Measurements from ENCODE around the gene CCBE1. TPM values are rescaled to one million over a fixed set of nuclear protein-coding genes. Genes with fewer than 3 reads are reported as not detected.
A peak's percentile ranks its signal among the peaks of the same experiment; 100 is the strongest.
"Not testable (repeated sequence)": the region's sequence is repeated elsewhere in the genome, so short reads cannot be mapped to it uniquely, and the experiment has no call there.

The CCBE1 gene
- 10 to 100 TPM in 2 of 4 donors, 1 to 10 TPM in 2; 1.3 to 30.2 (median 8.0) TPM for total RNA-seq

DNA sequence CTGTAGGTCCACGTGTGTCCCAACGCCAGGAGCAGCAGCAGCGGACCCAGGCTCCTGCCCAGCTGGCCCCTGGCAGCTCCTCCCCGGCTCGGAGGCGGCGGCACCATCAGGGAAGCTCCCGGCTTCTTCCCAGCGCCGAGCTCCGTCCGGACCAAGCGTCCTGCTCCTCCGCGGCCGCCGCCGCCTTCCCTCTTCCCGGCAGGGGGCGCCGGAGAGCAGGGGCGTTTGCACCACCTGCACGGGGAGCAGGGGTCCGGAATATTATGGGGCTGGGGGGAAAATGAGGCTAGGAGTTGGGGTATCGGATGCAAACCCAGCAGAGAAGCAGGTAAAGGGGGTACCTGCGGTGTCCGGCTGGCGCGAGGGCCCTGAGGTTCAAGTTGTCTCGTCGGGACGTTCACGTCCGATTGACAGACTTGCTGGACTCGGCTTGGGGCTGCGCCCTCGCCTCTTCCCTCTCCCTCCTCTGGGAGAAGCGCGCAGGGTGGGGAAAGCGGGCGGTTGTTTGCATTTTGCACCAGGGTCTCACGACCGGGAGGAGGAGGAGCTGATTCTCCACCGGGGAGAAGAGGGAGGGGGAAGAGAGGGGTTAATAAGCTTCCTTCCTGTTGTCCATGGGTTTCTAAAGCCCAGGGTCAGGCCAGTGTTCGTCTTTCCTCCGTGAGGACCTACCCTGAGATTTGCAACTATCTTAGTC, at the start of gene CCBE1:
Gene CCBE1, minus strand, starts transcription at position 188 of the 697 bp plus-strand sequence.
- ATAC-seq (ENCODE audit: low FRiP score) (peak; percentile 75), DNase-seq (ENCODE audit: low spot score) (peak; percentile 56)
- TF ChIP-seq, protein P1, sequence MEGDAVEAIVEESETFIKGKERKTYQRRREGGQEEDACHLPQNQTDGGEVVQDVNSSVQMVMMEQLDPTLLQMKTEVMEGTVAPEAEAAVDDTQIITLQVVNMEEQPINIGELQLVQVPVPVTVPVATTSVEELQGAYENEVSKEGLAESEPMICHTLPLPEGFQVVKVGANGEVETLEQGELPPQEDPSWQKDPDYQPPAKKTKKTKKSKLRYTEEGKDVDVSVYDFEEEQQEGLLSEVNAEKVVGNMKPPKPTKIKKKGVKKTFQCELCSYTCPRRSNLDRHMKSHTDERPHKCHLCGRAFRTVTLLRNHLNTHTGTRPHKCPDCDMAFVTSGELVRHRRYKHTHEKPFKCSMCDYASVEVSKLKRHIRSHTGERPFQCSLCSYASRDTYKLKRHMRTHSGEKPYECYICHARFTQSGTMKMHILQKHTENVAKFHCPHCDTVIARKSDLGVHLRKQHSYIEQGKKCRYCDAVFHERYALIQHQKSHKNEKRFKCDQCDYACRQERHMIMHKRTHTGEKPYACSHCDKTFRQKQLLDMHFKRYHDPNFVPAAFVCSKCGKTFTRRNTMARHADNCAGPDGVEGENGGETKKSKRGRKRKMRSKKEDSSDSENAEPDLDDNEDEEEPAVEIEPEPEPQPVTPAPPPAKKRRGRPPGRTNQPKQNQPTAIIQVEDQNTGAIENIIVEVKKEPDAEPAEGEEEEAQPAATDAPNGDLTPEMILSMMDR (IDR thresholded peaks at IDR 0.05): peak in 1 of 3 donors; percentile 27

DNA sequence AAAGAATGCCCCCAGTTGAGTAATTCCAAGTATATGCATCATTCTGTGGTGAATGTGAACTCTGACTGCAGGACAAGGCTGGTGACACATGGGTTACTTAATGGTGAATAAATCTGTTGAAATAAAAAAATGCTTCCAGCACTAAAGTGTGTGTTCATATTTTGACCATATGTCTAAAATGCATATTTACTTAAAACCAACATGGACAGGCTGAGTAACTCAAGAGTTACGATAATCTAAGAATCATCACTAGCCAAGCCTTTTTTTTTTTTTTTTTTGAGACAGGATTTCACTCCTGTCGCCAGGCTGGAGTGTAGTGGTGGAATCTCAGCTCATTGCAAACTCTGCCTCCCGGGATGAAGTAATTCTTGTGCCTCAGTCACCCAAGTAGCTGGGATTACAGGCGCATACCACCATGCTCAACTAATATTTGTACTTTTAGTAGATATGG, 47.1 kb upstream of the CCBE1 start:
- ATAC-seq (ENCODE audit: low FRiP score) (no peak), DNase-seq (ENCODE audit: low spot score) (no peak)
- TF ChIP-seq, protein P1 (IDR thresholded peaks at IDR 0.05): no peak

- DNase-seq (ENCODE audit: low spot score) (no peak), ATAC-seq (ENCODE audit: low FRiP score) (no peak)
- TF ChIP-seq, protein P1 (IDR thresholded peaks at IDR 0.05): no peak
These were observed 46.3 kb upstream of the CCBE1 start for GRCh38 chr18:59743566-59743965.

DNA sequence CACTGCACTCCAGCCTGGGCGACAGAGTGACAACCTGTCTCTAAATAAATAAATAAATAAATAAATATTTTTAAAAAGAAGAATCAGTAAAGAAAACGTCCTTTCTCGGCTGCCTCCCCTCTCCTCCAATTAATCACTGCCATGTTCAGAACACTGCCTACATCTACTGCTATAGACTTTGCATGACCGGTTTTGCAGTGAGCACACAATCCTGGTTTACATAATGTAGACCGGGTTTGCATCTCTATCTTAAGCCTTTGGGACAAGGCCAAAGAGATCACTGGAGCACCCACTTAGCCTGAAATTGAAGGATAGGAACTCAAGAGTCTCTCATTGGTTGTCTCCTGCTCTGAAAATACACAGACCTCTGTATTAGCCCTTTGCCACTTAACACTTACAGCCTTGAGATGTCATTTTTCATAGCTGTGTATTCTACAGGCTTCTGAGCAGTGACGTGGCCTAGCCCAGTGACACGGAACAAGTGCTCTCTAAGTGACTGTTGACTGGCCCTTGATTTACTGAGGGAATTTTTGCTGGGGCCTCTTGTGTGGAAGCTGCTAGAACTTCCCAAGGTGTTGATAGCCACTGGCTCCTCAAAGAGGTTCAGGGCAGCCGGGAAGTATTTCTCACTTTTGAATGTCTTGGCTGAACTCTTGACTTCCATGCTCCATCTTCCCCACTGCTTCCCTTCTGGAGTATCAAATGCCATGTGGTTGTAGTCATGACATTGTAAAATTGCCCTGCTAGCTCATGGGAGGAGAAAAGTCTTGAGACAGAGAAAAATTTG, 45.3 kb upstream of the CCBE1 start:
- ATAC-seq (ENCODE audit: low FRiP score) (no peak), DNase-seq (ENCODE audit: low spot score) (no peak)
- TF ChIP-seq, protein P1 (IDR thresholded peaks at IDR 0.05): no peak

DNA sequence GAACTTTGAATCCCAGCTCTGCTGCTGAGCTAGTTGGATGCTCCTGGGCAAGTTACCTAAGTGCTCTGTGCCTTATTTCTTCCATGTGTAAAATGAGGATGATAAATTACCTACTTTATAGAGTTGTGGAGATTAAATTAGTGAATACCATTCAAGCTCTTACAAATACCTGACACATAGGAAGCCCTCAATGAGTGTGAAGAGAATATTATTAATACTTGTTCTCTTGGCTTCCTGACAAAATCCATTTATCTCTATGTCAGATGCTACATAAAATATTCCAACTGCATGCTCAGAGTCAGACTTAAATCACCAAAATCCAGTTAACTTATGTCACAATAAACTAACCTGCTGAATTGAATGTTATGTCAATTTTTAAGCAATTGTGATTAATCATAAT, 42.9 kb upstream of the CCBE1 start:
- no peak for DNase-seq (ENCODE audit: low spot score)
- TF ChIP-seq, protein P1 (IDR thresholded peaks at IDR 0.05): no peak
- ATAC-seq (ENCODE audit: low FRiP score): no peak

DNA sequence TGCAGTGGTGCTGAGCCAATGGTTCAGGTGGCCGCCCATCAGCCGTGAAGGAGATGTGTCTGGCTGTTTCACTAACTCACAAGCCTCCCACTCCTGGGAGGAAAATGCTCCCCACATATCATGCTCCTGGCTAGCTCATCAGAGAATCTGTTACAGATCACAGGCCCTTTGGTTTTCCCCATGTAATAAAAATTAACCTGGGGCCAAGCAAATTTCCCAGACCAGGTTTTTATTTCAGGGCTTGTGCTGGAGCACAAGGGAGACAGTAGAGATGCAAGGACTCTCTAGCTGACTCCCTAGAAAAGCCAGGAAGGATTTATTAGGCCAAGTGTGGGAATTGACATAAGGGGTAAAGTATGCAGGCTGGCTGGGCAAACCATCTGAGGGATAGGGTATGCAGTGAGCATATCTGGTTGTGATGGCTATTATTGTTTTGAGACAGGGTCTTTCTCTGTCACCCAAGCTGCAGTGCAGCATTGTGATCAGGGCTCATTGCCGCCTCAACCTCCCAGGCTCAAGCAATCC, 40.6 kb upstream of the CCBE1 start:
- TF ChIP-seq, protein P1 (IDR thresholded peaks at IDR 0.05): no peak
- DNase-seq (ENCODE audit: low spot score): no peak
- no peak for ATAC-seq (ENCODE audit: low FRiP score)

GRCh38 chr18:59737335-59737734, 40.1 kb upstream of the CCBE1 start:
- ATAC-seq (ENCODE audit: low FRiP score); DNase-seq (ENCODE audit: low spot score): not testable (repeated sequence)

Data from omental fat pad (tissue), 4 donors.